CD4-positive, alpha-beta T cell treated with Interleukin-4 for 4 hours (primary cell): Measurements from ENCODE around the gene ZMIZ1.
A peak's percentile ranks its signal among the peaks of the same experiment; 100 is the strongest.

ENCODE experiments used
- DNase-seq: peaks from one replicate; pipeline ENCODE4 v3.0.0-alpha.2; 2020

The ZMIZ1 gene

GRCh38 chr10:79298403-79299244 lies 229.9 kb downstream of the ZMIZ1 start:
- DNase-seq, result peak; percentile 52

- DNase-seq, result no peak
Measured at GRCh38 chr10:79299397-79300241, 230.9 kb downstream of the ZMIZ1 start.

- no peak for DNase-seq
Measured at GRCh38 chr10:79300711-79301110, 231.9 kb downstream of the ZMIZ1 start.

DNA sequence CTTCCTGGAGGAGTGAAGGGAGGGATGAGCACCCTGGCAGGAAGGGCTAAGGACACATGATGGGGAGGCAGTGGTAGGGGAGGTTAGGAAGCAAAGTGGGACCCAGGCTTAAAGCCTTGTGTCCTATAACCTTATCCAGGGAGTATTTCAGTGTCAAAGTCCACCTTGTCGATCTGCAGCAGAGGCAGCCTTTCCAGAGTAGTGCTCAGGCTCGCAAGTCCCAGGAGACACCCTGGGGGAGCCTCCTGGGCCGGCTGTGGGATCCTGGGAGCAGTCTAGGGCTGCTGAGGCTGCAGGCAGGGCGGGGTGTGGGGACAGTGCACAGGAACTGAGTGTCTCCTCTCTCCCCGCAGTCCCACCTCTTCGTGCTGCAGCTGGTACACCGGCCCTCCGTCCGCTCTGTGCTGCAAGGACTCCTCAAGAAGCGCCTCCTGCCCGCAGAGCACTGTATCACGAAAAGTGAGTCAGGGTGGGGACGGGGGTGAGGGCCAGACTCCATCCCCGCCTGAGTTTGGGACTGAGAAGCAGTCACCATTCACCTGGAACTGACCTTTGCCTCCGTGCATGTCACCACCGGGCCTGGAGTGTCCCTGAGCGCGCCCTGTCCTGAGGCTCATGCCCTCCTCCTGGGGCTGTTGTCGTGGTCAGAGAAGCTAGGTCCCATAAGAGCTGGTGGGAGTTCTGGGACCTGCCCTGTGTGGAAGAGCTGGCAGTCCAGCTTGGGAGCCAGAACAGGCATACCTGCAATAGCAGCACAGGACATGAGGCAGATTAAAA lies 233.2 kb downstream of the ZMIZ1 start:
- DNase-seq, result no peak

DNA sequence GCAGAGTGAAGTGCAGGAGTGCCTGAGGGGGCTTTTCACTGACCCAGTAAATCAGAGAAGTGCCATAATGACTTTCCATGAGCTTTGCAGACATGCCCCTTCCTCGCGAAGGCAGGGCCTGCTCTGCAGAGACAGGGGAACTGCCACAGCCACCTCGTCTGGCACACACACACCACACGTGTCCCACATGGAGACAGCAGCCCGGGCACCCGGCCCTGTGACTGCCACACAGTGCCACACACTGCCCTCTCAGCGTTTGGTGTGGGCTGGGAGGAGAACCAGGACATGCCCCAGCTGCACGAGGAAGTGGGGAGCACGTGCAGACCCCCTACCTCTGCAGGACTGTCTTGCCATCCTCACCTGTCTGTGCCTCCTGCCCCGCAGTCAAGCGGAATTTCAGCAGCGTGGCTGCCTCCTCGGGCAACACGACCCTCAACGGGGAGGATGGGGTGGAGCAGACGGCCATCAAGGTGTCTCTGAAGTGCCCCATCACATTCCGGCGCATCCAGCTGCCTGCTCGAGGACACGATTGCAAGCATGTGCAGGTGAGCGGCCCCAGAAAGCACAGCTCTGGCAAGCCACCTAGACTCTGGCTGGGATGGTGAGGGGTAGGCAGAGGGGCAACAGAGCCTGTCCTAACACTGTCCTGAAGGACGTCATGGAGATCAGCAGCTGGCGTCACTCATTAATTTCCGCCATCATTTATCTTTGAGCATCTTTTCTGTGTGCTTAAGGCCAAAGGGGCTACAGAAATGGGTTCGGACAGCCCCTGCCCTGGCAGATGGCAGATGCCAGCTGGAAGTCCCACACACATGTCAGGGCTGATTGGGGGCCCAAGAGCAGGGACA lies 235.1 kb downstream of the ZMIZ1 start:
- no peak for DNase-seq

DNA sequence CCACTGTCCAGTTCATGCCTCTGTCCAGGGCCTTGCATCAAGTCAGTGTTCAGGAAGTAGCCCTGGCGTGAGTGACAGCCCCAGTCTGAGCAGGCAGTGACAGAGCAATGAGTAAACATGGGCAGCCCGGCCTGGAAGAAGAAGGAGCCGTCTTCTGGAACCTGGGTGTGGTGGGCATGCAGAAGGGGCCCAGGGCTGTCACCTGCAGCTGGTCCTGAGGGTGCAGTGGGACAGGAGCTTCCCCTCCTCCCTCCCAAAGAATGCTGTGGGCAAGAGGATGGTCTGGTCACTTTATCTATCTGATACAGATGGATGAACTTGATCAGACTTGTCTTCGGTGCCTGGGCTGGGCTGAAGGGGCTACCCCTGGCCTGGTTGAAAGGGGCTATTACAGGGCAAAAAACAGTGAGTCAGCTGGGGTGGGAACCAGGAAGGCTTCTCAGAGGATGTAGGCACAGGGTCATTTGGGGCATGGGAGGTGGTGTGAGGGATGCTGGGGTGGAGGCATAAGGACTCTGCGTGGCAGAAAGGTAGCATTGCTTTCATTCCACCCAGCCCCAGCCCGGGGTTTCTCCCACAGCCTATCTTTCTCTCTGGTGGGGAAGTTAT lies 235.8 kb downstream of the ZMIZ1 start:
- DNase-seq, result no peak

- DNase-seq, result no peak
Measured at GRCh38 chr10:79305515-79305914, 236.7 kb downstream of the ZMIZ1 start.

- DNase-seq, result no peak
Measured at GRCh38 chr10:79305988-79306387, 237.2 kb downstream of the ZMIZ1 start.

DNA sequence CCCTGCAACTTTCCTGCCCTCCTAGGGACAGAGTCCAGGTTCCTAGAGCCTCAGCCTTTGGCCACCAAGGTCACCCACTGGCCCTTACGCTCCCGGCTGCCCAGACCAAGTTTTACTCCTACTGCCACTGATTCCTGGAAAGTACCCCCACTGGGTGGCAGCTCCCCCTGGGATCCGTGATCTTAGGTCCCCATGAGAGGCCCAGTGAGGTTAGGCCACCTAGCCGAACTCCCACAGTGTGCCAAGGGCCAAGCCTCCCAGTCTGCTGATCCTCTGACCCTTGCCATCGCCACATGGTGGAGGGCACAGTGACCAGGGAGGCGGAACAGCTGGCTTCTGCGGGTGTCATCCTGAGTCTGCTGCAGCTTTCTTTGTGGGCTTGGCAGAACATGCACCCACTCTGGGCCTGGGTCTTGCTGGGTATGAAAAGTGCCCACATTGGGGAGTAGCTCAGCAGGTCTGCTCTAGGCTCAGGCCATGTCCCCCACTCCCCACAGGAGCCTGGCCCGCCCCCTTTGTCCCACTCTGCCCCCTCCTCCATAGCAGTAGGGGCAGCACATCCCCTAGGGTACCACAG lies 238.0 kb downstream of the ZMIZ1 start:
- DNase-seq, result no peak

DNA sequence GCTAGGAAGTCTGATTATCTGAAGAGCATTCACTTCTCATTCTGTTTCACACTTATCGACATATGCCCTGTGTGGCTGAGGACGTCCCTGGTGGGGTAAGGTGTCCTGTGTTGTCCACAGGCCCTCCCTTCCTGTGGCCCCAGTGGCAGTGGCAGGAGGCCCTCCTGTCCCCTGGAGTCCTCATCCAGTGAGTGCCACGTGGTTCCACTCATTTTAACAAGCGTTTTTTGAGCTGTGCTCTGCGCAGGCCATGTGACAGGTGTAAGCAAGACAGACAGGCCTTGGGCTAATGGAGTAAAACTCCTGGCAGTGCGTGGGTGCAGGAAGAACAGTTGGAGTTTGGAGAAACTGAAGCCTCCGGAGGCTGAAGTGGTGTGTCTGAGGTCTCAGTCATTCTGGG lies 239.2 kb downstream of the ZMIZ1 start:
- DNase-seq, result no peak

DNA sequence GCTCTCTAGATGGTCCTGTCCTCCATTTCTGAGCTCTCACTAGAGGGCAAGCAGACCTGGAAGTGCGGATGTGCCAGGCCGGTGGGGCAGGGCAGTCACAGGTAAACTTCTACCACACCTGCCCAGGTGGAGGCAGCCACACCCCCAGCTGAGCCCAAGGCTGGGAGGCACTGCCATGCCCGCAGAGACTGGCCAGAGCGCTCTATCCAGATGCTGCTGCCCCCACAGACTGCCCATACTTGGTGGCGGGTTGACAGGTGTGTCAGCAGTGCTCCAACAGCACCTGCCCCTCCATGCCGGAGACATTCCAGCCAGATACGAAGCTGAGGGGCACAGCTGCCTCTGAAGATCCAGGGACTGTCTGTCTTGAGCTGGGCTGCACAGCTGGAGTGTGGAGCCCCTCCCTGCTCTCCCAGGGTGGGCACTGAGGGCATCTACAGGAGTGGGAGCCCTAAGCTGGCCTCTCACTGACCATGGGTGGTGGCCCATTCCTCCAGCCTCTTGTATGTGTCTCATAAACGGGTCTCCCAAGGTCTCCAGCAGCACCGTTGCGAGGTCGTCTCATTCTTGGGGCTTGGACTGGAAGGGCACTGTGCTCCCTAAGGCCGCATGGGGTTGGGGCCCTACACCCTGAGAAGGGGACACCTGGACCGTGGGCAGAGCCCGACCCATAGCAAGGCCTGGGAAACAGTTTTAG lies 240.4 kb downstream of the ZMIZ1 start:
- no peak for DNase-seq

DNA sequence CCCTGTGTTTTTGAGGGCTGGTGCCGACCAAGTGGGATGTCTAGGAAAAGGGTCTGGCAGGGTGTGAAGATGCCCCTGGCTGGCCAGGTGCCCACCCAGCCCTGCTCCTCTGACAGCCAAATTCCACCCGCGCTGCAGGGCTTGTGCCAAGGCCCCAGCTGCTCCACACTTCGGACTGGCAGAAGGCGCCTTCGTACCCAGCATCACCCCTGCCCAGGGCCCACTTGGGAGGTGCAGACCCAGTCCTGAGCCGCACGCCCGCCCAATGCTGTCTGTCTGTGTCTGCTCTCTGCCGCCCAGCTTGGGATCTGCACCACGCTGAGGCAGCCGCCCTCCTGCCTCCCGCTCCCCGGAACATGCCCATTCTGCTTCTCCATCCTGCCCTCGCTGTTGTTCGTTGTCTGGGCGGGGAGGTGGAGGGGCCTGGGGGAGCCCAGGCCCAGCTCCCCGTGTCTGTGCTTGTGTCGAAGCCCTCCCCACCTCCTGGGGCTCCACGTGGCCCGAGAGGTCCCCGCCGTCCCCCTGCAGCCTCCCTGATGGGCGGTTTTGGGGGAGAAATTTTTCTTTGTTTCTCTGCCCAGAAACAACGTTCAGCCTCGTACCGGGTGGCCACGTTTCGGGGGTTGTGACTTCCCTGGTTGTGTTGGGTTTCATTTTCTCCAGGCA lies 241.6 kb downstream of the ZMIZ1 start:
- no peak for DNase-seq

DNA sequence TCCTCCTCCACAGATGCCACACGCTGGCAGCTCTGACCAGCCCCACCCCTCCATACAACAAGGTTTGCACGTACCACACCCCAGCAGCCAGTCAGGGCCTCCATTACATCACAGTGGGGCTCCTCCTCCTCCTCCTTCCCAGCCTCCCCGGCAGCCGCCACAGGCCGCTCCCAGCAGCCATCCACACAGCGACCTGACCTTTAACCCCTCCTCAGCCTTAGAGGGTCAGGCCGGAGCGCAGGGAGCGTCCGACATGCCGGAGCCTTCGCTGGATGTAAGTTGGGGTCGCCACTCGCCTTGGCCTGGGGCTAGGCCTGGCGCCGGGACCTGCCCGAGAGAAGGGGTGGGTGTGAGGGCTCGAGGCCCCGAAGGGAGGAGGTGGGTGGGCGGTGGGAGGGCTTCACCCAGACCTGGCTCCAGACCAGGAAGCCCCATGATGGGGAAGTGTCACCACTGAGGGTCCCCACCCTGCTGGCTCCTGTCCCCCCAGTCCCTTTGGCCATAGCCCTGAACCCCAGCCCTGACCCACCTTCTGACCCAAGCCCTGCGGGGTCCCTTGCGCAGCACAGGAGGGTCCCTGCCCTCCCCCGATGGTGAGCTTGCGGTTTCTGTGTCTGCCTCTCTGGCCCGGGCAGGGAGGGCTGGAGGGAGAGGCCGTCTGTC lies 242.3 kb downstream of the ZMIZ1 start:
- no peak for DNase-seq

DNA sequence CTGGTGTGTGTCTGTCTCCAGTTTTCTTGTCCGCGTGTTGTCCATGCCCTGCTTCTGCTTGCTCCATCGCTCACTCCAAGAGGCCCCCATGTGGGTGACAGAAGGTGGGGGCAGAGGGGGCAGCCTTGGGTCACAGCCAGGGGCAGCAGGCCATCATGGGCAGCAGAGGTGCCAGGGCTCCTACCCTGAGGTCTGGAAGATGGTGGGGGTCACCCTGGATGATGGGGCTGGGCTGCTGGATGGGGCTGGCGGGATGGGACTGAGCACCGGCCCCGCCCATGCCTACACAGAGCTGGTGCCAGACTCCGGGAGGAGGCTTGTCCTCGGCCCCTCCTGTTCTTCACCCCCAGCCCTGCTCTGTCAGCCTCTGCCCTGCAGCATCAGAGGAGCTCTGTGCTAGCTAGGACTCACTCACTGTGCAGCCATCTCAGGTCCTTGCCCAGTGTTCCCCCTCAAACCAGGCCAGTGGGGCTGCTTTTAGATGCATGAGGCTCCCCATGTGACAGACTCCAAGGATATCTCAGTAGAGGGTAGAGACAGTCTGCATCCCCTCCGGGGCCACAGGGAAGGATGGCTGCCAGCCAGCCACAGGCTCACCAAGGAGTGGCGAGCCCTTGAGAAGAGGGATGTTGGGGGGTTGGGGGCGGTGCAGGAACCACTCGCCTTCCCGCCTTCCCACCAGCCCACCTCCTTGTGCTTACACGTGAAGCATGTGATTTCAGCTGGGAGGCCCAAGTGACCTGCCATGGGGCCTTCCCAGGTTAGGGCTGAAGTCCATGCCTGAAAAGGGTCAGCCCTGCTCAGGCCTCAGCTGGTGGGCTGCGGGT lies 243.0 kb downstream of the ZMIZ1 start:
- DNase-seq, result no peak

- no peak for DNase-seq
Measured at GRCh38 chr10:79312601-79313187, 243.9 kb downstream of the ZMIZ1 start.

DNA sequence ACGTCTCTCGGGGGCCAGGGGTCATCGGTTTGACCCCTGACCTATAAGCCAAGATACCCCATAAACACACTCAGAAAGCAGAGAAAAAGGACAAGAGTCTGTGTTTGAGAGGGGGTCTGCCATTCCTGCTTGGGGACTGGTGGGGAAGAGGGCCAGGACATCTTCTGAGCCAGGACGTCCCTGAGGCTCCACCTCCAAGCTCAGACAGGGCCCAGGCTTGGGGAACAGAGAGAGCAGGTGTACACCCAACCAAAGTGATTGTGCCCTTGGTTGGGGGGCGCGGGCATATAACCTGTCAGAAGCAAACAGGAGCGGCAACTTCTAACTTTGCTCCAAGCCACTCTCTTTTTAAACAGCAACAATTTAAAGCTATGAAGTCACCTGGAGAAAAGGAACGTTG lies 244.6 kb downstream of the ZMIZ1 start:
- DNase-seq, result no peak

DNA sequence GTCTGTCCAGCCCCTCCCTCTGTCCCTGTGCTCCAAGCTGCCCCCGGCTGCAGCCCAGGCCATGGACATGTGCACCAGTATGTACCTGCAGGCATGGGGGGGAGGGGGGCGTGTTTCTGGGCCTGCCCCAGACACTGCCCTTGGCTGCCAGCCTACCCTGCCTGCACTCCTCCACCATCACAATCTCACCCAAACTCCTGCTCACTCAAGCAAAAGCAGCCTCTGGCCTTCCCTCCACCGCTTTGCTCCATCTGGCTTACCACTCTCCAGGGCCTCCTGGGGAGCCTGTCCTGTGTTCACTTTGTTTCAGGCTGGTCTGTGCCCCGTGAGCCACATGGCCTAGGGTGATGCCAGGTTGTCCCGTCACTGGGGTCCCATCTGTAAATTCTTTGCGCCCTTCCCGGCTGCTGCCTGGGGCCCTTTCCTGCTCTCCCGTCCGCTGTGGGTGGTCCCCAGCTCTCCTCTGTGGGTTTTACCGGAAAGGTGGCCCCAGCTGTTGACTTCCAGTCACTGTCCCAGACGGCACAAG lies 245.2 kb downstream of the ZMIZ1 start:
- no peak for DNase-seq
